Measurements from ENCODE around the gene KRTAP10-2. TPM values are rescaled to one million over a fixed set of nuclear protein-coding genes. Genes with fewer than 3 reads are reported as not detected.

KRTAP10-2 gene
- total and polyA plus RNA-seq, 8 donors = 0.24 TPM; not detected in 7

- Histone ChIP-seq H3K9me3 (no peaks in the 10 kb centered on the region), H3K4me3 (no peak overlapping the region), H3K27me3 (peaks cover 0 to 20% of the 10 kb centered on the region in 2 donors), H3K36me3 (no peaks in the 10 kb centered on the region), H3K27ac (no peak overlapping the region), H3K4me1 (no peaks in the 10 kb centered on the region)
- ATAC-seq (no peak), DNase-seq (peak in 2 of 4 donors; percentile 11 to 53)
- no peak for TF ChIP-seq CTCF (IDR thresholded peaks at IDR 0.05)
- intact Hi-C loops (cut with DNase I) = no loop called here
These were observed 22.3 kb downstream of the KRTAP10-2 start for GRCh38 chr21:44529011-44529421.

GRCh38 chr21:44528634-44528995, 22.7 kb downstream of the KRTAP10-2 start:
- no peaks in the 10 kb centered on the region for H3K36me3 ChIP-seq
- intact Hi-C loops (cut with DNase I) = no loop called here
- ATAC-seq (no peak), DNase-seq (peak in 1 of 4 donors; percentile 25)
- no peak for TF ChIP-seq CTCF (IDR thresholded peaks at IDR 0.05)
- H3K4me3 ChIP-seq = no peak overlapping the region
- no peak overlapping the region for H3K27ac ChIP-seq
- H3K9me3 ChIP-seq = no peaks in the 10 kb centered on the region
- no peaks in the 10 kb centered on the region for H3K4me1 ChIP-seq
- H3K27me3 ChIP-seq = peaks cover 0 to 20% of the 10 kb centered on the region in 2 donors

GRCh38 chr21:44527983-44528633, 23.2 kb downstream of the KRTAP10-2 start:
- no peak overlapping the region for H3K4me3 ChIP-seq
- no peaks in the 10 kb centered on the region for H3K9me3 ChIP-seq
- H3K27ac ChIP-seq = no peak overlapping the region
- ATAC-seq (no peak), DNase-seq (peak in 2 of 4 donors; percentile 23 to 55)
- no peaks in the 10 kb centered on the region for H3K4me1 ChIP-seq
- no peaks in the 10 kb centered on the region for H3K36me3 ChIP-seq
- no peak for TF ChIP-seq CTCF (IDR thresholded peaks at IDR 0.05)
- H3K27me3 ChIP-seq = peaks cover 0 to 20% of the 10 kb centered on the region in 2 donors
- intact Hi-C loops (cut with DNase I) = no loop called here

GRCh38 chr21:44527156-44527982, 23.9 kb downstream of the KRTAP10-2 start:
- Histone ChIP-seq H3K4me1 (no peaks in the 10 kb centered on the region), H3K27me3 (peaks cover 0 to 15% of the 10 kb centered on the region in 2 donors), H3K4me3 (no peak overlapping the region), H3K9me3 (no peaks in the 10 kb centered on the region), H3K27ac (no peak overlapping the region), H3K36me3 (no peaks in the 10 kb centered on the region)
- no peak for TF ChIP-seq CTCF (IDR thresholded peaks at IDR 0.05)
- intact Hi-C loops (cut with DNase I) = no loop called here
- peak in 1 of 4 donors; percentile 28 for DNase-seq
- ATAC-seq = no peak

Data from left lung (tissue), 10 donors.